Glutamatergic neuron (in vitro differentiated cells): ENCODE results near the gene VASH1. TPM values are rescaled to one million over a fixed set of nuclear protein-coding genes. Genes with fewer than 3 reads are reported as not detected.

Source experiments
- DNase-seq: peaks from one replicate; pipeline ENCODE4 v3.0.0; 2022
- H3K27ac Mint-ChIP-seq: one replicate; pipeline ENCODE4 v1.8.0; 2020; ENCODE audit warnings: mild to moderate bottlenecking, mixed read lengths, inconsistent platforms; ENCODE audit not compliant: unreplicated experiment
- H3K27me3 Mint-ChIP-seq: one replicate; pipeline ENCODE4 v1.8.0; 2020; ENCODE audit warnings: mild to moderate bottlenecking, moderate library complexity, mixed read lengths, inconsistent platforms; ENCODE audit not compliant: unreplicated experiment
- H3K36me3 Mint-ChIP-seq: one replicate; pipeline ENCODE4 v1.8.0; 2020; ENCODE audit warnings: mild to moderate bottlenecking, mixed read lengths, inconsistent platforms; ENCODE audit not compliant: unreplicated experiment
- H3K4me1 Mint-ChIP-seq: one replicate; pipeline ENCODE4 v1.8.0; 2020; ENCODE audit warnings: mild to moderate bottlenecking, low read depth, mixed read lengths, inconsistent platforms; ENCODE audit not compliant: unreplicated experiment
- H3K4me3 Mint-ChIP-seq: one replicate; pipeline ENCODE4 v1.8.0; 2020; ENCODE audit warnings: mild to moderate bottlenecking, mixed read lengths, inconsistent platforms; ENCODE audit not compliant: unreplicated experiment
- H3K9me3 Mint-ChIP-seq: one replicate; pipeline ENCODE4 v1.8.0; 2020; ENCODE audit warnings: mild to moderate bottlenecking, moderate library complexity, mixed read lengths, inconsistent platforms; ENCODE audit not compliant: unreplicated experiment
- total RNA-seq: library from RNA; stranded (reverse); fragmentation: NEBNext Ultra II Directional; extraction: Animal tissue kit (Norgen Biotek cat#: 25700); gene quantifications from one replicate; pipeline ENCODE4 v1.2.1, GENCODE V29; 2021; ENCODE audit not compliant: unreplicated experiment
- TF ChIP-seq, protein P1 (sequence below): fragments of 200-600 bp; sonication (generic); IDR thresholded peaks from one replicate; pipeline ENCODE4 v1.5.0; 2021; ENCODE audit not compliant: partially characterized antibody, unreplicated experiment

VASH1 gene
- total RNA-seq, 1 donor from 2014 or later: 149 TPM

DNA sequence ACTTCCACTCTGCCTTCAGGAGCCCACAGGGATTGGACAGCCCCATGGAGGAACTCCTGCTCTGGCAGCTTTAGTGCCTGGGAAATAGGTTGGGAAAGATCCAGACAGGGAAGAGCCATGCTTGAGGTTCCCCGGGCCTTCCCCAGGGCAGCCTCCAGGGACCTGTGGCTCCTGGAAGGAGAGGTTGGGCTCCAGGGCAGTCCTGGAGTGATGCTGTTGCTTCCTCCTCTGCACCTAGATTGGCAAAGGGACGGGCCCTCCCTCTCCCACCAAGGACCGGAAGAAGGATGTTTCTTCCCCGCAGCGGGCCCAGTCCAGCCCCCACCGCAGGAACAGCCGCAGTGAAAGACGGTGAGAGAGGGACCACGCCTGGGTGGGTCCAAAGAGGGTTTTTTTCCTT lies 16.5 kb downstream of the VASH1 start:
- TF ChIP-seq, protein P1, sequence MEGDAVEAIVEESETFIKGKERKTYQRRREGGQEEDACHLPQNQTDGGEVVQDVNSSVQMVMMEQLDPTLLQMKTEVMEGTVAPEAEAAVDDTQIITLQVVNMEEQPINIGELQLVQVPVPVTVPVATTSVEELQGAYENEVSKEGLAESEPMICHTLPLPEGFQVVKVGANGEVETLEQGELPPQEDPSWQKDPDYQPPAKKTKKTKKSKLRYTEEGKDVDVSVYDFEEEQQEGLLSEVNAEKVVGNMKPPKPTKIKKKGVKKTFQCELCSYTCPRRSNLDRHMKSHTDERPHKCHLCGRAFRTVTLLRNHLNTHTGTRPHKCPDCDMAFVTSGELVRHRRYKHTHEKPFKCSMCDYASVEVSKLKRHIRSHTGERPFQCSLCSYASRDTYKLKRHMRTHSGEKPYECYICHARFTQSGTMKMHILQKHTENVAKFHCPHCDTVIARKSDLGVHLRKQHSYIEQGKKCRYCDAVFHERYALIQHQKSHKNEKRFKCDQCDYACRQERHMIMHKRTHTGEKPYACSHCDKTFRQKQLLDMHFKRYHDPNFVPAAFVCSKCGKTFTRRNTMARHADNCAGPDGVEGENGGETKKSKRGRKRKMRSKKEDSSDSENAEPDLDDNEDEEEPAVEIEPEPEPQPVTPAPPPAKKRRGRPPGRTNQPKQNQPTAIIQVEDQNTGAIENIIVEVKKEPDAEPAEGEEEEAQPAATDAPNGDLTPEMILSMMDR: no peak
- Mint-ChIP-seq H3K4me1 (peaks cover 14% of the 10 kb centered on the region), H3K27me3 (peaks cover 10% of the 10 kb centered on the region), H3K36me3 (no peaks in the 10 kb centered on the region), H3K9me3 (peaks cover 4% of the 10 kb centered on the region), H3K27ac (no peak overlapping the region), H3K4me3 (no peak overlapping the region)
- DNase-seq: no peak

GRCh38 chr14:76778546-76779215 lies 17.4 kb downstream of the VASH1 start:
- Mint-ChIP-seq H3K27ac (no peak overlapping the region), H3K36me3 (no peaks in the 10 kb centered on the region), H3K4me1 (peaks cover 15% of the 10 kb centered on the region), H3K9me3 (peaks cover 9% of the 10 kb centered on the region), H3K27me3 (peaks cover 12% of the 10 kb centered on the region), H3K4me3 (no peak overlapping the region)
- TF ChIP-seq, protein P1: no peak
- no peak for DNase-seq

DNA sequence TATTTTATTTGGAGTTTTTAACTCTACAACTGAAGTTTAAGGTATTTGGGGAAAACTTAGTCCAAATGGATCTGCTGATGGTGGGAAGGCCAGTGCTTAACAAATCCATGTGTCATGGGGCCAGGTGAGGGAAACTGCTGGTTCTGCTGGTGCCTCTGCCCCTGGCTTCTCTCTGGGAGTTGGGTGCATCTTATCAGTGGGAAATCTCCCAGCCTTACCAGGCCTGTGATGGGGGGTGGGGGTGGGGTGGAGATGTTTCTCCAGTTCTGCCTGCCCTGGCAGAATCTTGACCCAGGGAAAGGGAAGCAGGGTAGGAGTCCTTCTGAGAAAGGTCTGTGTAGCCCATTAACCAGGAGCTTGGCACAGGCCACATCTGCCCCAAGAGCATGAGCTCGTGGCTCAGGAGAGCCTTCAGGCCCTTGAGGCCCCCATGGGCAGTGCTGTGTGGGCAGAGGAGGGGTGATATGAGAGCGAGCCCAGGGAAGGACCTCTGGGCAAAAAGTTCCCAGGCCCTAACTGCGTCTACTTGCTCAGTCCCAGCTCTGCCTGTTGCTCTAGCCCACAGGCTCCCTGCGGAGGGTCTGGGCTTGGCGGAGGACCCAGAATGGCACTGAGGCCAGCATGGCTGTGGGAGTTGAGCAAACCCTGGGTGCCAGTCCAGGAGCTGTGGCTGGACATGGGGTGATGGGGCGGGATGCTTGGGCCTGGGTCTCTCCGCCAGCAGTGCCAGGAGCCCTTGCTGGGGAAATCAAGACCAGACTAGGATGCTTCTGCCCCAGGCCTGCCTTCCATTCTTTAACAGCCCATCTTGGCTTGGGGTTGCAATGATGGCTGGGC lies 18.2 kb downstream of the VASH1 start:
- Mint-ChIP-seq H3K27ac (no peak overlapping the region), H3K4me1 (peaks cover 18% of the 10 kb centered on the region), H3K9me3 (peaks cover 9% of the 10 kb centered on the region), H3K27me3 (peaks cover 14% of the 10 kb centered on the region), H3K4me3 (no peak overlapping the region), H3K36me3 (no peaks in the 10 kb centered on the region)
- DNase-seq: no peak
- TF ChIP-seq, protein P1: no peak

DNA sequence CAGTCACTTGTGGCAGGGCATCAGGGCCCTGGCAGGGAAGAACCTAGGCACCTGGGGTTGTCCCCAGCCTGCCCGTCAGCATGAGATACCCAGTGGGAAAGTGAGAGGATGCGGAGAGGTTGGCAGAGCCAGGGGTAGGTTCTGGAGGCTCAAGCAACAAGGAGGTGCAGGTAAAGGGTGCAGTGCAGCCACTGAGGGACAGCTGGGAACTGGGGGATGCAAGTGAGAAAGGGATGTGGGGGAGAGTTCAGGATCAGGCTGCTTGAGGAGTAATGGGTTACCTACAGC lies 18.7 kb downstream of the VASH1 start:
- Mint-ChIP-seq H3K4me1 (peaks cover 20% of the 10 kb centered on the region), H3K9me3 (peaks cover 9% of the 10 kb centered on the region), H3K27me3 (peaks cover 12% of the 10 kb centered on the region), H3K36me3 (no peaks in the 10 kb centered on the region), H3K27ac (no peak overlapping the region), H3K4me3 (no peak overlapping the region)
- TF ChIP-seq, protein P1: no peak
- DNase-seq: no peak

- H3K36me3 Mint-ChIP-seq: no peaks in the 10 kb centered on the region
- peak overlapping the region; percentile 15 for H3K27ac Mint-ChIP-seq
- peaks cover 9% of the 10 kb centered on the region for H3K9me3 Mint-ChIP-seq
- no peak overlapping the region for H3K4me3 Mint-ChIP-seq
- TF ChIP-seq, protein P1: no peak
- H3K27me3 Mint-ChIP-seq: peaks cover 10% of the 10 kb centered on the region
- no peak for DNase-seq
- peaks cover 20% of the 10 kb centered on the region for H3K4me1 Mint-ChIP-seq
Measured at GRCh38 chr14:76780360-76780759, 19.1 kb downstream of the VASH1 start.
